ENCODE data around the gene MGME1. TPM values are rescaled to one million over a fixed set of nuclear protein-coding genes. Genes with fewer than 3 reads are reported as not detected.

Gene MGME1
- total and polyA plus RNA-seq, 9 of the 15 experiments (the other 6 are each of a cell fraction or from before 2014, with no cell fraction given): 13.4 to 45.1 (median 30.6) TPM

- no peak for TF ChIP-seq THRAP3 (IDR thresholded peaks at IDR 0.05; ENCODE audit: borderline replicate concordance)
- TF ChIP-seq, protein P1, sequence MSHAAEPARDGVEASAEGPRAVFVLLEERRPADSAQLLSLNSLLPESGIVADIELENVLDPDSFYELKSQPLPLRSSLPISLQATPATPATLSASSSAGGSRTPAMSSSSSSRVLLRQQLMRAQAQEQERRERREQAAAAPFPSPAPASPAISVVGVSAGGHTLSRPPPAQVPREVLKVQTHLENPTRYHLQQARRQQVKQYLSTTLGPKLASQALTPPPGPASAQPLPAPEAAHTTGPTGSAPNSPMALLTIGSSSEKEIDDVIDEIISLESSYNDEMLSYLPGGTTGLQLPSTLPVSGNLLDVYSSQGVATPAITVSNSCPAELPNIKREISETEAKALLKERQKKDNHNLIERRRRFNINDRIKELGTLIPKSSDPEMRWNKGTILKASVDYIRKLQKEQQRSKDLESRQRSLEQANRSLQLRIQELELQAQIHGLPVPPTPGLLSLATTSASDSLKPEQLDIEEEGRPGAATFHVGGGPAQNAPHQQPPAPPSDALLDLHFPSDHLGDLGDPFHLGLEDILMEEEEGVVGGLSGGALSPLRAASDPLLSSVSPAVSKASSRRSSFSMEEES (CRISPR knock-in tag; IDR thresholded peaks at IDR 0.05): no peak
- no peak for TF ChIP-seq HNRNPH1 (optimal IDR thresholded peaks at IDR 0.05; ENCODE audit: low read depth, low read length)
- TF ChIP-seq, protein P2, sequence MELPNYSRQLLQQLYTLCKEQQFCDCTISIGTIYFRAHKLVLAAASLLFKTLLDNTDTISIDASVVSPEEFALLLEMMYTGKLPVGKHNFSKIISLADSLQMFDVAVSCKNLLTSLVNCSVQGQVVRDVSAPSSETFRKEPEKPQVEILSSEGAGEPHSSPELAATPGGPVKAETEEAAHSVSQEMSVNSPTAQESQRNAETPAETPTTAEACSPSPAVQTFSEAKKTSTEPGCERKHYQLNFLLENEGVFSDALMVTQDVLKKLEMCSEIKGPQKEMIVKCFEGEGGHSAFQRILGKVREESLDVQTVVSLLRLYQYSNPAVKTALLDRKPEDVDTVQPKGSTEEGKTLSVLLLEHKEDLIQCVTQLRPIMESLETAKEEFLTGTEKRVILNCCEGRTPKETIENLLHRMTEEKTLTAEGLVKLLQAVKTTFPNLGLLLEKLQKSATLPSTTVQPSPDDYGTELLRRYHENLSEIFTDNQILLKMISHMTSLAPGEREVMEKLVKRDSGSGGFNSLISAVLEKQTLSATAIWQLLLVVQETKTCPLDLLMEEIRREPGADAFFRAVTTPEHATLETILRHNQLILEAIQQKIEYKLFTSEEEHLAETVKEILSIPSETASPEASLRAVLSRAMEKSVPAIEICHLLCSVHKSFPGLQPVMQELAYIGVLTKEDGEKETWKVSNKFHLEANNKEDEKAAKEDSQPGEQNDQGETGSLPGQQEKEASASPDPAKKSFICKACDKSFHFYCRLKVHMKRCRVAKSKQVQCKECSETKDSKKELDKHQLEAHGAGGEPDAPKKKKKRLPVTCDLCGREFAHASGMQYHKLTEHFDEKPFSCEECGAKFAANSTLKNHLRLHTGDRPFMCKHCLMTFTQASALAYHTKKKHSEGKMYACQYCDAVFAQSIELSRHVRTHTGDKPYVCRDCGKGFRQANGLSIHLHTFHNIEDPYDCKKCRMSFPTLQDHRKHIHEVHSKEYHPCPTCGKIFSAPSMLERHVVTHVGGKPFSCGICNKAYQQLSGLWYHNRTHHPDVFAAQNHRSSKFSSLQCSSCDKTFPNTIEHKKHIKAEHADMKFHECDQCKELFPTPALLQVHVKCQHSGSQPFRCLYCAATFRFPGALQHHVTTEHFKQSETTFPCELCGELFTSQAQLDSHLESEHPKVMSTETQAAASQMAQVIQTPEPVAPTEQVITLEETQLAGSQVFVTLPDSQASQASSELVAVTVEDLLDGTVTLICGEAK (IDR thresholded peaks at IDR 0.05): no peak
- TF ChIP-seq, protein P2 (CRISPR knock-in tag; IDR thresholded peaks at IDR 0.05): no peak
- TF ChIP-seq, protein P3, sequence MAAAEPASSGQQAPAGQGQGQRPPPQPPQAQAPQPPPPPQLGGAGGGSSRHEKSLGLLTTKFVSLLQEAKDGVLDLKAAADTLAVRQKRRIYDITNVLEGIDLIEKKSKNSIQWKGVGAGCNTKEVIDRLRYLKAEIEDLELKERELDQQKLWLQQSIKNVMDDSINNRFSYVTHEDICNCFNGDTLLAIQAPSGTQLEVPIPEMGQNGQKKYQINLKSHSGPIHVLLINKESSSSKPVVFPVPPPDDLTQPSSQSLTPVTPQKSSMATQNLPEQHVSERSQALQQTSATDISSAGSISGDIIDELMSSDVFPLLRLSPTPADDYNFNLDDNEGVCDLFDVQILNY (CRISPR knock-in tag; IDR thresholded peaks at IDR 0.05): no peak
Observed at GRCh38 chr20:18005990-18006364, 37.2 kb downstream of the MGME1 start (continued).
